Natural killer cell (primary cell): ENCODE data around the gene TPH2. TPM values are rescaled to one million over a fixed set of nuclear protein-coding genes. Genes with fewer than 3 reads are reported as not detected.

Source experiments
- ATAC-seq, 3 donors: fragments of 150-1000 bp in 2 of 3; fragments of 200-7000 bp in 1 of 3; cut with Tn5 transposase; 1 replicate in 1 of 3; 2 replicates in 2 of 3; pipeline ENCODE4 v1.10.0; 2021; ENCODE audit warnings: mild to moderate bottlenecking in 2 of 3, moderate library complexity in 2 of 3
- DNase-seq, 2 donors: peaks; one replicate each; pipeline versions ENCODE4 v3.0.0 to v3.0.0-alpha.2; 2013 to 2021; ENCODE audit warnings: mixed read lengths in 1 of 2
- H3K27ac ChIP-seq: one replicate; pipeline ENCODE4 v1.5.1; 2013; ENCODE audit warnings: mild to moderate bottlenecking, low read length
- H3K27me3 ChIP-seq: one replicate; pipeline ENCODE4 v1.6.1; 2013; ENCODE audit warnings: low read length; ENCODE audit not compliant: control insufficient read depth, insufficient read depth
- H3K36me3 ChIP-seq: one replicate; pipeline ENCODE4 v1.6.1; 2013; ENCODE audit warnings: low read length; ENCODE audit not compliant: control insufficient read depth, insufficient read depth
- H3K4me1 ChIP-seq: one replicate; pipeline ENCODE4 v1.6.1; 2013; ENCODE audit warnings: low read length; ENCODE audit not compliant: control insufficient read depth, insufficient read depth
- H3K4me3 ChIP-seq: one replicate; pipeline ENCODE4 v1.5.1; 2013; ENCODE audit warnings: low read length
- H3K9me3 ChIP-seq: one replicate; pipeline ENCODE4 v1.6.1; 2013; ENCODE audit warnings: low read length; ENCODE audit not compliant: control insufficient read depth, insufficient read depth
- H3K27ac Mint-ChIP-seq, 2 donors: one replicate each; pipeline ENCODE4 v1.8.0; 2022; ENCODE audit warnings: mild to moderate bottlenecking in 2 of 2, mixed read lengths in 2 of 2, moderate library complexity in 1 of 2
- H3K27me3 Mint-ChIP-seq, 2 donors: one replicate each; pipeline ENCODE4 v1.8.0; 2022; ENCODE audit warnings: low read depth in 2 of 2, mixed read lengths in 2 of 2
- H3K36me3 Mint-ChIP-seq: one replicate; pipeline ENCODE4 v1.8.0; 2022; ENCODE audit warnings: mixed read lengths
- H3K4me1 Mint-ChIP-seq, 2 donors: one replicate each; pipeline ENCODE4 v1.8.0; 2022; ENCODE audit warnings: mixed read lengths in 2 of 2
- H3K4me3 Mint-ChIP-seq: one replicate; pipeline ENCODE4 v1.8.0; 2022; ENCODE audit warnings: mild to moderate bottlenecking, moderate library complexity, mixed read lengths
- H3K9me3 Mint-ChIP-seq, 2 donors: one replicate each; pipeline ENCODE4 v1.8.0; 2022; ENCODE audit warnings: mixed read lengths in 2 of 2
- WGBS: methylation state at CpG from one replicate; pipeline ENCODE4 v1.1.7; 2013; ENCODE audit warnings: missing lambda C conversion rate; ENCODE audit not compliant: insufficient coverage; 5-methylcytosine and 5-hydroxymethylcytosine counted together
- intact Hi-C: fragments of 100-400 bp; cut with micrococcal nuclease; formaldehyde crosslinking; loops from one replicate; pipeline ENCODE4 v1.14.2; 2022
- total RNA-seq, 4 donors: library from RNA; stranded (reverse); fragments of 120-200 nt in 1 of 4; gene quantifications; one replicate each; pipeline versions ENCODE4 v1.2.3 to v1.2.4, GENCODE V29; 2013 to 2022
- TF ChIP-seq, protein P1 (sequence below): fragments of 200-600 bp; IDR thresholded peaks from one replicate; pipeline ENCODE4 v1.8.0; 2022; ENCODE audit warnings: antibody characterized with exemption

Gene TPH2
- total RNA-seq, 3 donors from 2014 or later (not counting 1 experiment from before 2014, with no cell fraction given), result not detected

DNA sequence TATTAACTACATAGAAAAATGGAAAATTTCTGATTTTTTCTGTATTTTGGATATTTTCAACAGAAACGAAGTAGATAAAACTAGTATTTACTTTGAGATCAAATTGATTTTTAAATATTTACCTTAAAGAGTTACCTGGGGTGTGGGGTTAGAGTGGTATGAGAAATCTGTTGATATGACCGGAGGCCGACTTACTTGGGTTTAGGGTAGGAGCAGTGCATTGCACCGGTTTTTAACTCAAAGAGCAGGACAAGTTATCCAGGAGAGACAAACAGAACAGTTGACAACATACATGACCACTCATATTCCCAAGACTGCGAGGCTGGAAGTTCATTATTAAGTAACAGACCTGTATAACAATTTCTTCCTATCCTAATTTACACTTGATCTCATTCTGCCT is 31.4 kb downstream of the TPH2 start:
- H3K9me3 ChIP-seq, result no peaks in the 10 kb centered on the region
- no peak overlapping the region for H3K4me3 ChIP-seq
- peaks cover 7 to 10% of the 10 kb centered on the region in 2 donors for H3K27me3 Mint-ChIP-seq
- no peak overlapping the region for H3K4me3 Mint-ChIP-seq
- no peaks in the 10 kb centered on the region for H3K9me3 Mint-ChIP-seq
- H3K36me3 Mint-ChIP-seq, result no peaks in the 10 kb centered on the region
- WGBS, result 91% methylated on average over 4 of the region's 5 CpGs
- H3K4me1 ChIP-seq, result no peaks in the 10 kb centered on the region
- no peak overlapping the region for H3K27ac Mint-ChIP-seq
- no peaks in the 10 kb centered on the region for H3K4me1 Mint-ChIP-seq
- no peaks in the 10 kb centered on the region for H3K36me3 ChIP-seq
- H3K27ac ChIP-seq, result no peak overlapping the region
- DNase-seq (no peak), ATAC-seq (no peak)
- H3K27me3 ChIP-seq, result no peaks in the 10 kb centered on the region
- TF ChIP-seq, protein P1, sequence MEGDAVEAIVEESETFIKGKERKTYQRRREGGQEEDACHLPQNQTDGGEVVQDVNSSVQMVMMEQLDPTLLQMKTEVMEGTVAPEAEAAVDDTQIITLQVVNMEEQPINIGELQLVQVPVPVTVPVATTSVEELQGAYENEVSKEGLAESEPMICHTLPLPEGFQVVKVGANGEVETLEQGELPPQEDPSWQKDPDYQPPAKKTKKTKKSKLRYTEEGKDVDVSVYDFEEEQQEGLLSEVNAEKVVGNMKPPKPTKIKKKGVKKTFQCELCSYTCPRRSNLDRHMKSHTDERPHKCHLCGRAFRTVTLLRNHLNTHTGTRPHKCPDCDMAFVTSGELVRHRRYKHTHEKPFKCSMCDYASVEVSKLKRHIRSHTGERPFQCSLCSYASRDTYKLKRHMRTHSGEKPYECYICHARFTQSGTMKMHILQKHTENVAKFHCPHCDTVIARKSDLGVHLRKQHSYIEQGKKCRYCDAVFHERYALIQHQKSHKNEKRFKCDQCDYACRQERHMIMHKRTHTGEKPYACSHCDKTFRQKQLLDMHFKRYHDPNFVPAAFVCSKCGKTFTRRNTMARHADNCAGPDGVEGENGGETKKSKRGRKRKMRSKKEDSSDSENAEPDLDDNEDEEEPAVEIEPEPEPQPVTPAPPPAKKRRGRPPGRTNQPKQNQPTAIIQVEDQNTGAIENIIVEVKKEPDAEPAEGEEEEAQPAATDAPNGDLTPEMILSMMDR, result no peak
- intact Hi-C loops, result no loop called here

DNA sequence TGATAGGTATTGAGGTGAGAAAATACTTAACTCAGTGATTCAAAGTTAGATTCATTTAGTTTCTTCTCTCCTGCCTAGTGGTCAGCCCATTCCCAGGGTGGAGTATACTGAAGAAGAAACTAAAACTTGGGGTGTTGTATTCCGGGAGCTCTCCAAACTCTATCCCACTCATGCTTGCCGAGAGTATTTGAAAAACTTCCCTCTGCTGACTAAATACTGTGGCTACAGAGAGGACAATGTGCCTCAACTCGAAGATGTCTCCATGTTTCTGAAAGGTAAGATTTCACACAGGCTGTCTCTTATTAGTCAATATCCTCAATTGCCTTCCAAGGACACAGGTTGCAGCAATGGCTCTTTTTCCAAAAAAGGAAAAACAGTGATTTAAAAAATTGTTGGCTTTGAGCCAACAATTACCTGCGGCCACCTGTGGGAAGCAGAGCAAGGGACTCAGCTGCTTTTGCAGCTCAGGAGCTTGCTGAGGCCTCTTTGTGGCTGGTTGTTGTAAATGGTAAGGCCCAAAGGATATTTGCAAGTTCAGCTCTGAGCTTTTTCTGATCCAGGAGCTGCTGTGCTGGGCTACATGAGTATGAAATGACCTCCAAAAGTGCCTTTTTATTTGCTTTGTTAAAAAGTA is 33.9 kb downstream of the TPH2 start:
- no peaks in the 10 kb centered on the region for H3K27me3 ChIP-seq
- H3K27ac ChIP-seq, result no peak overlapping the region
- H3K27ac Mint-ChIP-seq, result no peak overlapping the region
- no peaks in the 10 kb centered on the region for H3K36me3 Mint-ChIP-seq
- intact Hi-C loops, result no loop called here
- no peaks in the 10 kb centered on the region for H3K9me3 ChIP-seq
- H3K4me3 ChIP-seq, result no peak overlapping the region
- WGBS, result 69% methylated on average over 4 of the region's 4 CpGs
- H3K9me3 Mint-ChIP-seq, result no peaks in the 10 kb centered on the region
- DNase-seq (no peak), ATAC-seq (no peak)
- H3K4me1 ChIP-seq, result no peaks in the 10 kb centered on the region
- TF ChIP-seq, protein P1, result no peak
- H3K4me3 Mint-ChIP-seq, result no peak overlapping the region
- H3K4me1 Mint-ChIP-seq, result no peaks in the 10 kb centered on the region
- H3K27me3 Mint-ChIP-seq, result peaks cover 10% of the 10 kb centered on the region in 2 donors
- H3K36me3 ChIP-seq, result no peaks in the 10 kb centered on the region

DNA sequence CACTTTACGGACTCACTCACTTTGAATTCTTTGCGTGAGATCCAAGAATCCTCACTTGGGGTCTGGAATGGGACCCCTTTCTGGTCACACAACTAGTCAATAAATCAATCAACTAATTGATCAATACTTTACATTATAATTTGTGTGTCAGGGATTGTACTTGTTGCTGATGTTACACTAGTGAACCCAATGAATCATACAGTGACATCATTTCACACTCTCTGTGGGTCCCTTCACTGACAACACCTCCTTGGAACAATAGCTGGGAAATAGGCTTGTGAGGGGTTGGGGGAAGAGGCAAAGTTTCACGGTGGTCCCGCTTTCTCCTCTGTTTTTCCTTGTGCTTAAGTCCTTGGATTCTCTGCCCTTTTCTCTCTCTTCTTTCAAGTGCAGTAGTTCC is 35.0 kb downstream of the TPH2 start:
- ATAC-seq (no peak), DNase-seq (no peak)
- Histone ChIP-seq H3K4me3 (no peak overlapping the region), H3K27me3 (no peaks in the 10 kb centered on the region), H3K27ac (no peak overlapping the region), H3K36me3 (no peaks in the 10 kb centered on the region), H3K4me1 (no peaks in the 10 kb centered on the region), H3K9me3 (no peaks in the 10 kb centered on the region)
- TF ChIP-seq, protein P1, result no peak
- H3K4me3 Mint-ChIP-seq, result no peak overlapping the region
- peaks cover under 1 to 5% of the 10 kb centered on the region in 2 donors for H3K27me3 Mint-ChIP-seq
- H3K4me1 Mint-ChIP-seq, result no peaks in the 10 kb centered on the region
- H3K27ac Mint-ChIP-seq, result no peak overlapping the region
- intact Hi-C loops, result no loop called here
- H3K9me3 Mint-ChIP-seq, result no peaks in the 10 kb centered on the region
- 86% methylated on average over 4 of the region's 4 CpGs for WGBS
- no peaks in the 10 kb centered on the region for H3K36me3 Mint-ChIP-seq

DNA sequence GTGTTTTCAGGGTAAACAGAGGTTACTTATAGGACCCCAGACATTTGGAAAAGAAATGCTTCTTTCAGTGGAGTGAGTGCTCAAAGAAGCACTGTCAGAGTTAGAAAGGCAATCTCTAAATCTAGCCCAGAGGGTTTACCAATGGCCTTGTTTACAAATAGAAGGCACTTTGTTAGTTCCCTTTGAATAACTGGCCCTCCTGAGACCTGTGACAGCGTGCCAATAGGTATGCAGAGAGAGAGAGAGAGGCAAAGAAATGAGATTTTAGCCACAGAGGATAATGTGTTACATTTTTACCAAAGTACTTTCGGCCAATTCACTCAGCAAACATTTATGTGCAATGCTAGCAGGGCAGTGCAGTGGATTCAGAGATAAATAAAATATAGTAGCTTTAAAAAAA is 41.9 kb downstream of the TPH2 start:
- no peaks in the 10 kb centered on the region for H3K9me3 ChIP-seq
- no peak overlapping the region for H3K27ac Mint-ChIP-seq
- no peak overlapping the region for H3K4me3 Mint-ChIP-seq
- H3K27ac ChIP-seq, result no peak overlapping the region
- no peaks in the 10 kb centered on the region for H3K4me1 Mint-ChIP-seq
- no peak overlapping the region for H3K4me3 ChIP-seq
- no peaks in the 10 kb centered on the region for H3K9me3 Mint-ChIP-seq
- H3K36me3 ChIP-seq, result no peaks in the 10 kb centered on the region
- DNase-seq, result no peak
- H3K27me3 Mint-ChIP-seq, result peaks cover 0 to 7% of the 10 kb centered on the region in 2 donors
- H3K27me3 ChIP-seq, result no peaks in the 10 kb centered on the region
- H3K36me3 Mint-ChIP-seq, result no peaks in the 10 kb centered on the region
- intact Hi-C loops, result no loop called here
- ATAC-seq, result no peak
- 68% methylated on average over 2 of the region's 2 CpGs for WGBS
- no peaks in the 10 kb centered on the region for H3K4me1 ChIP-seq
- TF ChIP-seq, protein P1, result no peak
